Osteoblast (primary cell): ENCODE data around the gene HIRIP3. TPM values are rescaled to one million over a fixed set of nuclear protein-coding genes. Genes with fewer than 3 reads are reported as not detected.
"Not testable (repeated sequence)": the region's sequence is repeated elsewhere in the genome, so short reads cannot be mapped to it uniquely, and the experiment has no call there.

Experiments
- DNase-seq: peaks from one replicate; pipeline ENCODE4 v3.0.0; 2011; ENCODE audit warnings: low spot score, mixed read lengths; ENCODE audit not compliant: insufficient read length; ENCODE audit errors: missing footprints
- H2AFZ ChIP-seq: 2 replicates; pipeline ENCODE4 v1.6.0; 2011; ENCODE audit warnings: mild to moderate bottlenecking, low read length
- H3K27ac ChIP-seq: 2 replicates; pipeline ENCODE4 v1.5.1; 2011; ENCODE audit warnings: mild to moderate bottlenecking, low read depth, low read length, moderate library complexity
- H3K27me3 ChIP-seq: 2 replicates; pipeline ENCODE4 v1.6.0; 2012; ENCODE audit warnings: mild to moderate bottlenecking, control low read depth, inconsistent platforms, low read length, moderate library complexity; ENCODE audit not compliant: insufficient read depth
- H3K36me3 ChIP-seq: 2 replicates; pipeline ENCODE4 v1.5.1; 2011; ENCODE audit warnings: mild to moderate bottlenecking, low read length, control low read depth, moderate library complexity; ENCODE audit not compliant: insufficient read depth
- H3K4me1 ChIP-seq: 2 replicates; pipeline ENCODE4 v1.5.1; 2011; ENCODE audit warnings: mild to moderate bottlenecking, low read length, control low read depth, moderate library complexity; ENCODE audit not compliant: insufficient read depth
- H3K4me2 ChIP-seq: 2 replicates; pipeline ENCODE4 v1.6.0; 2011; ENCODE audit warnings: mild to moderate bottlenecking, low read length; ENCODE audit not compliant: insufficient read depth
- H3K4me3 ChIP-seq: fragments of 200-600 bp; sonication (generic); 3 replicates; pipeline ENCODE4 v1.5.1; 2012; ENCODE audit warnings: mild to moderate bottlenecking, low read length, inconsistent platforms; ENCODE audit not compliant: insufficient read depth
- H3K79me2 ChIP-seq: 2 replicates; pipeline ENCODE4 v1.6.0; 2012; ENCODE audit warnings: mild to moderate bottlenecking, low read length, control low read depth, inconsistent platforms; ENCODE audit not compliant: insufficient read depth
- H3K9me3 ChIP-seq: 2 replicates; pipeline ENCODE4 v1.5.1; 2011; ENCODE audit warnings: low read depth, low read length, control low read depth
- H4K20me1 ChIP-seq: 2 replicates; pipeline ENCODE4 v1.6.0; 2012; ENCODE audit warnings: mild to moderate bottlenecking, low read length, control low read depth; ENCODE audit not compliant: insufficient read depth
- total RNA-seq: library from RNA; depleted of rRNA; stranded (reverse); fragments of >200 nt; gene quantifications from 2 replicates; pipeline ENCODE4 v1.2.3, GENCODE V29; 2012
- TF ChIP-seq, protein P1 (sequence below): IDR thresholded peaks from 2 replicates; pipeline ENCODE4 v1.5.1; 2011; ENCODE audit warnings: mild to moderate bottlenecking, low read depth, low read length, moderate library complexity; ENCODE audit errors: extremely low read depth

The HIRIP3 gene
- total RNA-seq, 1 donor = 5.8 TPM

DNA sequence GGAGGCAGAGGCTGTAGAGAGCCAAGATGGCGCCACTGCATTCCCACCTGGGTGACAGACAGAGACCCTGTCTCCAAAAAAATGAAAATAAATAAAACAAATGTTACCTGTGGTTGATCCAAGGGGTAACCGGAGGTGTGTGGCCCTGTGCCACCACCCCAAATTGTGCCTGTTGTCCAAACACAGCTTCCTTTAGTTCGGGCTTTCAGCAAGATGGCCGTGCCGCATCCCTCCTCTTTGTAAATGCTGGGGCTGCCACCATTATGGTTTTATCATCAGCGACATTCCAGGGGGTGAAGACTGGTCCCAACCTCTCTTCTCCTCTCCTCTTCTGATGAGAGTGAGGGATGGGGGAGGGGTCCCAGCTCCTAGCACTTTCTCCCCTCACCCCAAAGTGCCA lies 27.5 kb upstream of the HIRIP3 start, which contains the start of gene C16orf92:
C16orf92 (plus strand) TSS at position 312 of the 400 bp plus-strand sequence. CDS start 143 bp downstream, outside the sequence.
- Histone ChIP-seq H2AFZ (no peak within 1 kb of the TSS), H4K20me1 (no peaks in the 10 kb centered on the region), H3K79me2 (no peaks in the 10 kb centered on the region), H3K4me1 (no peaks in the 10 kb centered on the region), H3K27me3 (peaks cover 10% of the 10 kb centered on the region), H3K9me3 (no peaks in the 10 kb centered on the region), H3K27ac (no peak within 1 kb of the TSS), H3K36me3 (no peaks in the 10 kb centered on the region), H3K4me2 (no peak within 1 kb of the TSS), H3K4me3 (no peak within 1 kb of the TSS)
- peak; percentile 18 for DNase-seq
- TF ChIP-seq, protein P1, sequence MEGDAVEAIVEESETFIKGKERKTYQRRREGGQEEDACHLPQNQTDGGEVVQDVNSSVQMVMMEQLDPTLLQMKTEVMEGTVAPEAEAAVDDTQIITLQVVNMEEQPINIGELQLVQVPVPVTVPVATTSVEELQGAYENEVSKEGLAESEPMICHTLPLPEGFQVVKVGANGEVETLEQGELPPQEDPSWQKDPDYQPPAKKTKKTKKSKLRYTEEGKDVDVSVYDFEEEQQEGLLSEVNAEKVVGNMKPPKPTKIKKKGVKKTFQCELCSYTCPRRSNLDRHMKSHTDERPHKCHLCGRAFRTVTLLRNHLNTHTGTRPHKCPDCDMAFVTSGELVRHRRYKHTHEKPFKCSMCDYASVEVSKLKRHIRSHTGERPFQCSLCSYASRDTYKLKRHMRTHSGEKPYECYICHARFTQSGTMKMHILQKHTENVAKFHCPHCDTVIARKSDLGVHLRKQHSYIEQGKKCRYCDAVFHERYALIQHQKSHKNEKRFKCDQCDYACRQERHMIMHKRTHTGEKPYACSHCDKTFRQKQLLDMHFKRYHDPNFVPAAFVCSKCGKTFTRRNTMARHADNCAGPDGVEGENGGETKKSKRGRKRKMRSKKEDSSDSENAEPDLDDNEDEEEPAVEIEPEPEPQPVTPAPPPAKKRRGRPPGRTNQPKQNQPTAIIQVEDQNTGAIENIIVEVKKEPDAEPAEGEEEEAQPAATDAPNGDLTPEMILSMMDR = no peak

GRCh38 chr16:30018731-30019158 lies 23.3 kb upstream of the HIRIP3 start:
- Histone ChIP-seq H3K4me3 (no peak overlapping the region), H3K27ac (no peak overlapping the region), H3K27me3 (peaks cover 2% of the 10 kb centered on the region), H2AFZ (no peak overlapping the region), H3K9me3 (no peaks in the 10 kb centered on the region), H3K79me2 (no peaks in the 10 kb centered on the region), H3K4me2 (no peak overlapping the region), H3K36me3 (no peaks in the 10 kb centered on the region), H4K20me1 (no peaks in the 10 kb centered on the region), H3K4me1 (no peaks in the 10 kb centered on the region)
- TF ChIP-seq, protein P1 = no peak
- no peak for DNase-seq

DNA sequence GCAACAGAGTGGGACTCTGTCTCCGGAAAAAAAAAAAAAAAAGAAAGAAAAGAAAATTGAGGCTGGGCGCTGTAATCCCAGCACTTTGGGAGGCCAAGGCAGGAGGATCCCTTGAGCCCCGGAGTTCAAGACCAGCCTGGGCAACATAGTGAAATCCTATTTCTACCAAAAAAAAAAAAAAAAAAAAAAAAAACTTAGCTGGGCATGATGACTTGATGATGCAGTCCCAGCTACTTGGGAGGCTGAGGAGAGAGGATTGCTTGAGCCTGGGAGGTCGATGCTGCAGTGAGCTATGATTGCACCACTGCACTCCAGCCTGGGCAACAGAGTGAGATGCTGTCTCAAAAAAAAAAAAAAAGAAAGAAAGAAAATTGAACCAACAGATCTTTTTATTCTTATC lies 22.5 kb upstream of the HIRIP3 start:
- not testable (repeated sequence) for H3K27ac ChIP-seq, H3K9me3 ChIP-seq, H3K4me2 ChIP-seq, H3K4me3 ChIP-seq, H4K20me1 ChIP-seq, H2AFZ ChIP-seq, DNase-seq, H3K79me2 ChIP-seq, H3K36me3 ChIP-seq, H3K4me1 ChIP-seq, H3K27me3 ChIP-seq

- Histone ChIP-seq H2AFZ (no peak overlapping the region), H3K79me2 (no peaks in the 10 kb centered on the region), H3K4me1 (peaks cover 1% of the 10 kb centered on the region), H3K9me3 (no peaks in the 10 kb centered on the region), H3K4me3 (no peak overlapping the region), H3K4me2 (no peak overlapping the region), H3K27ac (no peak overlapping the region), H4K20me1 (no peaks in the 10 kb centered on the region), H3K27me3 (peaks cover 3% of the 10 kb centered on the region), H3K36me3 (no peaks in the 10 kb centered on the region)
- TF ChIP-seq, protein P1 = no peak
- no peak for DNase-seq
These were observed 21.9 kb upstream of the HIRIP3 start for GRCh38 chr16:30017277-30017656.
